ENCODE measurements around the gene LINC00632.

GRCh38 chrX:140701480-140701879, 8.1 kb upstream of the LINC00632 start:
- peak in 1 of 2 donors; percentile 20 for TF ChIP-seq CTCF (conservative IDR thresholded peaks at IDR 0.05 in 1 of 2, IDR thresholded peaks at IDR 0.05 in 1 of 2; ENCODE audit: extremely low read depth in 1 of 2, insufficient read depth in 1 of 2, low read depth in 1 of 2, low read length in 2 of 2)
- TF ChIP-seq EZH2 (IDR thresholded peaks at IDR 0.05; ENCODE audit: borderline replicate concordance, low read length) = no peak
